ENCODE measurements around the gene GPX1. TPM values are rescaled to one million over a fixed set of nuclear protein-coding genes. Genes with fewer than 3 reads are reported as not detected.

The GPX1 gene
- total RNA-seq, 1 experiment from 2014 or later, result 128 TPM

GRCh38 chr3:49371946-49372345 lies 13.8 kb upstream of the GPX1 start:
- Histone ChIP-seq H3K36me3 (ENCODE audit: insufficient read depth, low read length, poor library complexity, severe bottlenecking) (peaks cover 10% of the 10 kb centered on the region), H3K27me3 (replicated peaks; ENCODE audit: insufficient read depth, low read depth, low read length, poor library complexity) (no peaks in the 10 kb centered on the region), H3K4me1 (ENCODE audit: insufficient read depth, low read length, poor library complexity, severe bottlenecking) (no peaks in the 10 kb centered on the region), H3K4me3 (ENCODE audit: low read depth, low read length, poor library complexity, severe bottlenecking) (no peak overlapping the region), H3K27ac (ENCODE audit: low read depth, low read length, poor library complexity, severe bottlenecking) (no peak overlapping the region), H3K9me3 (ENCODE audit: low read depth, low read length, poor library complexity, severe bottlenecking) (no peaks in the 10 kb centered on the region)
- ChIA-PET POLR2A (ENCODE audit: low non-redundant PET) (no interaction called here), CTCF (no interaction called here)
- DNase-seq (ENCODE audit: low spot score), result no peak
- TF ChIP-seq CTCF (conservative IDR thresholded peaks at IDR 0.05; ENCODE audit: low read depth, low read length) (no peak), EZH2 (IDR thresholded peaks at IDR 0.05; ENCODE audit: borderline replicate concordance, low read depth, low read length, poor library complexity, severe bottlenecking) (no peak)
- no TSS peak for BruUV-seq (replicated peaks)
- intact Hi-C loops (cut with micrococcal nuclease; ENCODE audit: unreplicated experiment), result no loop called here

- Histone ChIP-seq H3K36me3 (ENCODE audit: insufficient read depth, low read length, poor library complexity, severe bottlenecking) (peaks cover 10% of the 10 kb centered on the region), H3K27me3 (replicated peaks; ENCODE audit: insufficient read depth, low read depth, low read length, poor library complexity) (no peaks in the 10 kb centered on the region), H3K27ac (ENCODE audit: low read depth, low read length, poor library complexity, severe bottlenecking) (no peak overlapping the region), H3K4me3 (ENCODE audit: low read depth, low read length, poor library complexity, severe bottlenecking) (no peak overlapping the region), H3K4me1 (ENCODE audit: insufficient read depth, low read length, poor library complexity, severe bottlenecking) (no peaks in the 10 kb centered on the region), H3K9me3 (ENCODE audit: low read depth, low read length, poor library complexity, severe bottlenecking) (no peaks in the 10 kb centered on the region)
- no TSS peak for BruUV-seq (replicated peaks)
- ChIA-PET POLR2A (ENCODE audit: low non-redundant PET) (no interaction called here), CTCF (no interaction called here)
- intact Hi-C loops (cut with micrococcal nuclease; ENCODE audit: unreplicated experiment), result no loop called here
- DNase-seq (ENCODE audit: low spot score), result no peak
- no peak for TF ChIP-seq EZH2 (IDR thresholded peaks at IDR 0.05; ENCODE audit: borderline replicate concordance, low read depth, low read length, poor library complexity, severe bottlenecking)
- no peak for TF ChIP-seq CTCF (conservative IDR thresholded peaks at IDR 0.05; ENCODE audit: low read depth, low read length)
These were observed 12.6 kb upstream of the GPX1 start for GRCh38 chr3:49370585-49371290.

DNA sequence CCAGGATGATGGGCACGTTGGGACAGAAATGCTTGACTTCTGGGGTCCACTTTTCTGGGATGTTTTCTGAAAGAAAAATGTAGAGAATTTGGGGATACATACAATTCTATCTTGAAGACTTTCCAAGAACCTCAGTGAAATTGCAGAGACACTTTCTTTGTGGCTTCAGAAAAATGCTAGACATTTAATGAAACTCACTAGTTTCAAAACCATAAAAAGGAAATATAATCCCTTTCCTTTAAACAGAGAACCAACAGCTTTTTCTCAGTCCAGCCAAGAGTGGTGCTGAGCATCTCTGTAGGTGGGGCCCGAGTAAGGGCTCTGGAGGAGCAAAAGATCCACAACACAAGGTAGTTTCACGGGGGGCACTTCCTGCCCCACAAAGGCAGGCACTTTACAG lies 4.4 kb upstream of the GPX1 start:
- peaks cover 9% of the 10 kb centered on the region for H3K36me3 ChIP-seq (ENCODE audit: insufficient read depth, low read length, poor library complexity, severe bottlenecking)
- ChIA-PET POLR2A (ENCODE audit: low non-redundant PET) (no interaction called here), CTCF (no interaction called here)
- DNase-seq (ENCODE audit: low spot score), result no peak
- H3K9me3 ChIP-seq (ENCODE audit: low read depth, low read length, poor library complexity, severe bottlenecking), result no peaks in the 10 kb centered on the region
- H3K27ac ChIP-seq (ENCODE audit: low read depth, low read length, poor library complexity, severe bottlenecking), result no peak overlapping the region
- H3K4me3 ChIP-seq (ENCODE audit: low read depth, low read length, poor library complexity, severe bottlenecking), result no peak overlapping the region
- intact Hi-C loops (cut with micrococcal nuclease; ENCODE audit: unreplicated experiment), result no loop called here
- TF ChIP-seq CTCF (conservative IDR thresholded peaks at IDR 0.05; ENCODE audit: low read depth, low read length) (no peak), EZH2 (IDR thresholded peaks at IDR 0.05; ENCODE audit: borderline replicate concordance, low read depth, low read length, poor library complexity, severe bottlenecking) (no peak)
- H3K27me3 ChIP-seq (replicated peaks; ENCODE audit: insufficient read depth, low read depth, low read length, poor library complexity), result no peaks in the 10 kb centered on the region
- peaks cover 12% of the 10 kb centered on the region for H3K4me1 ChIP-seq (ENCODE audit: insufficient read depth, low read length, poor library complexity, severe bottlenecking)
- BruUV-seq (replicated peaks), result no TSS peak
